Measurements from ENCODE around the gene PCBP2. TPM values are rescaled to one million over a fixed set of nuclear protein-coding genes. Genes with fewer than 3 reads are reported as not detected.

Gene PCBP2
- total and polyA plus RNA-seq, 10 donors = 449 to 779 (median 631) TPM

DNA sequence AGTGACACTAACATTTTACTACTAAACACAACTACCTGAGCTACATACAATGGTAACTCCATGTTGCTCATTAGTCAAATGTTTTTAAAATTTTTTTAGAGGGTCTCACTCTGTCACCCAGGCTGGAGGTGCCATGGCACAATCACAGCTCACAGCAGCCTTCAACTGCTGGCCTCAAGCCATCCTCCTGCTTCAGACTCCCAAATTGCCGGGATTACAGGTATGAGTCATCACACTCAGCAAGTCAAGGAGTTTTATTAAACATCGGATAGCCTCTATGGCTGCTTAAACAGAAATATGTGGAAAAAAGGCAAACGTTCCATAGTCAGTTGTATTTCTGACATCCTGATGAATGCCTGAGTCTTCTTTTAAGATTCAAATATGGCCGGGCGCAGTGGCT lies 66.5 kb downstream of the PCBP2 start:
- Histone ChIP-seq H3K9me3 (no peaks in the 10 kb centered on the region), H3K4me1 (no peaks in the 10 kb centered on the region), H3K27ac (no peak overlapping the region), H3K4me3 (no peak overlapping the region), H3K27me3 (replicated peaks in 1 of 7) (no peaks in the 10 kb centered on the region), H3K36me3 (peaks cover 2 to 100% (median 92%) of the 10 kb centered on the region in 6 donors)
- DNase-seq = no peak
- intact Hi-C loops (cut with DNase I; ENCODE audit: low total_unique reads) = no loop called here
- no peak for TF ChIP-seq POLR2A (IDR thresholded peaks at IDR 0.05)
- WGBS, 5 donors = 90 to 95% (median 95%) methylated on average over 5 of the region's 5 CpGs

DNA sequence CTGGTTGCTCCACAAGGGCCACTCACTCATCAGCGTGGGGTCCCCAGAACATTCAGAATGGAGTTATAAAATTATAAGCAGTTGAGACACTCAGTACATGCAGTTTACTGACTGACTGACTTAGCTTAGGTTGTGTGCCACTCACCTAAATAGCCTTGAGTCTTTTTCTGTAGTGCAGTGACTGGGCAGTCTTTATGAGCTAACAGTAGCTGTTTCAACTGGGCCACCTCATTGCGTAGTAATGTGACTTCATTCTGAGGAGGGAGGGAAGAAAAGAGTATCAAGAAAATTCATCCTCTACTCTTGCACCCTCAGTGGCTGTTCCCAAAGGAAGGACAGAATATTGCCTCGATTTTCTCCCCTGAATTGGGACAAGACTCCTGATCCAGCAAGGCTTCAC lies 71.2 kb downstream of the PCBP2 start:
- intact Hi-C loops (cut with DNase I; ENCODE audit: low total_unique reads) = no loop called here
- TF ChIP-seq POLR2A (IDR thresholded peaks at IDR 0.05) (no peak), POLR2AphosphoS5 (IDR thresholded peaks at IDR 0.05) (no peak), CTCF (IDR thresholded peaks at IDR 0.05 in 8 of 11, conservative IDR thresholded peaks at IDR 0.05 in 3 of 11) (no peak)
- no peak overlapping the region for H3K4me3 ChIP-seq
- no peak overlapping the region for H3K27ac ChIP-seq
- no peak for DNase-seq
- H3K4me1 ChIP-seq = no peaks in the 10 kb centered on the region
- H3K36me3 ChIP-seq = peaks cover 2 to 100% (median 84%) of the 10 kb centered on the region in 6 donors
- WGBS, 5 donors = 94 to 100% (median 97%) methylated on average over 3 of the region's 3 CpGs
- H3K27me3 ChIP-seq (replicated peaks in 1 of 7) = no peaks in the 10 kb centered on the region
- H3K9me3 ChIP-seq = no peaks in the 10 kb centered on the region

DNA sequence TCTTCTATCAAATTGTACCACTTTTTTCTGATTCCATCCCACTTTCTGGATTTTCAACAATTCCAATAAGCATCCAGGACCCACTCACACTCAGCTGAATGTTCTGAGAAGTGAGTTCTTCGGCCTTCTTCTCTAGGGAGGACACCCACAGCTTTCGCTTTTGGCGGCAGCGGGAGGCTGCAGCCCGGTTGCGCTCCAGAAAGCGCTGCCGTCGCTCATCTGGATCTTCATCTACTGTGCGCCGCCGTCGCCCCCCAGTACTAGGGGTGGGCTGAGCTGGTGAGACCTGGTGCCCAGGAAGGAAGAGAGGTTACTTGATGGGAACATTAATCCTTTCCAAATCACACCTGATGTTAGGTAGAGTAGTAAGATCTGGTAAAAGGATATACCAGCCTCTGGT lies 72.6 kb downstream of the PCBP2 start:
- Histone ChIP-seq H3K36me3 (peaks cover 2 to 100% (median 86%) of the 10 kb centered on the region in 6 donors), H3K27me3 (replicated peaks in 1 of 7) (no peaks in the 10 kb centered on the region), H3K27ac (no peak overlapping the region), H3K4me3 (no peak overlapping the region), H3K9me3 (no peaks in the 10 kb centered on the region), H3K4me1 (no peaks in the 10 kb centered on the region)
- no peak for DNase-seq
- 97 to 99% (median 98%) methylated on average over 13 of the region's 13 CpGs for WGBS, 5 donors
- TF ChIP-seq POLR2AphosphoS5 (IDR thresholded peaks at IDR 0.05) (peak in 1 of 3 donors; percentile 24), POLR2A (IDR thresholded peaks at IDR 0.05) (no peak)
- intact Hi-C loops (cut with DNase I; ENCODE audit: low total_unique reads) = no loop called here

DNA sequence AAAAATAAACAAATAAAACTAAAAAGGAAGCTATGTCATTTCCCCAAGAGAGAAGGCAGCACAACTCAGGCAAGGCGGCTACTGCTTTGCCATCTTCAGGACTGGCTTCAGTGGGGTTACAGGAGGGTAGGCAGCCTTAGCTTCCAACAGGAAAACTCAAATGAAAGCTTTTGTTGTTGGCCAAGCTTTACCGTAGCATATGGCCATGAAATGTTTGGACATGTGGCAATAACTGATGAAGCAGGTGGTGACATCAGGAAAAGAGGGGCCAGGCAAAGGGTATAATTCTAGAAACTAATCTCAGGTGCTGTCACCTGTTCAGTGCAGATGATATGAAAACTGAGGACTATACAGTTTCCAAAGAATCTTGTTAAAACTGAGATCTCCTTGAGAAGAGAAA lies 78.2 kb downstream of the PCBP2 start:
- peaks cover 17 to 100% (median 87%) of the 10 kb centered on the region in 6 donors for H3K36me3 ChIP-seq
- intact Hi-C loops (cut with DNase I; ENCODE audit: low total_unique reads) = no loop called here
- 78 to 91% (median 83%) methylated on average over 2 of the region's 2 CpGs for WGBS, 5 donors

More for the DNA sequence above, 78.2 kb downstream of the PCBP2 start:
- no peaks in the 10 kb centered on the region for H3K27me3 ChIP-seq (replicated peaks in 1 of 7)
- no peak overlapping the region for H3K27ac ChIP-seq
- TF ChIP-seq POLR2A (IDR thresholded peaks at IDR 0.05) (no peak), CTCF (IDR thresholded peaks at IDR 0.05 in 8 of 11, conservative IDR thresholded peaks at IDR 0.05 in 3 of 11) (no peak), POLR2AphosphoS5 (IDR thresholded peaks at IDR 0.05) (no peak)
- no peaks in the 10 kb centered on the region for H3K4me1 ChIP-seq
- H3K4me3 ChIP-seq = no peak overlapping the region
- DNase-seq = no peak
- no peaks in the 10 kb centered on the region for H3K9me3 ChIP-seq

Small RNA genes lying within 50 kb of the gene (small RNA-seq; reads per million reads assigned to genes)
- gene AC023509.3 = 0 reads per million in 4 donors

Other genes with a start within 250 kb of the PCBP2 start
- gene ITGB7, start 244.9 kb upstream of the PCBP2 start, total RNA-seq = 10 to 100 TPM; 35.5 to 75.5 (median 62.2) TPM
- gene ITGB7, start 244.9 kb upstream of the PCBP2 start, polyA plus RNA-seq = 10 to 100 TPM; 23.9 to 62.5 (median 46.5) TPM
- 10 to 100 TPM in 5 of 7 donors, 1 to 10 TPM in 2; 9.4 to 20.8 (median 14.4) TPM for gene RARG, start 219.9 kb upstream of the PCBP2 start, total RNA-seq
- gene RARG, start 219.9 kb upstream of the PCBP2 start, polyA plus RNA-seq = 10 to 100 TPM in 1 of 3 donors, 1 to 10 TPM in 2; 4.6 to 10.1 (median 4.9) TPM
- gene ESPL1, start 183.8 kb upstream of the PCBP2 start, total RNA-seq = 1 to 10 TPM; 1.7 to 7.2 (median 4.7) TPM
- 1 to 10 TPM in 1 of 3 donors, under 1 TPM in 2; 0.85 to 1.9 (median 0.93) TPM for gene ESPL1, start 183.8 kb upstream of the PCBP2 start, polyA plus RNA-seq
- 100 to 1,000 TPM; 399 to 795 (median 497) TPM for gene PFDN5, start 156.6 kb upstream of the PCBP2 start, total RNA-seq
- gene PFDN5, start 156.6 kb upstream of the PCBP2 start, polyA plus RNA-seq = 1,000 to 10,000 TPM; 1,813 to 2,525 (median 1,837) TPM
- 10 to 100 TPM; 31.1 to 53.3 (median 34.9) TPM for gene MYG1, start 152.4 kb upstream of the PCBP2 start, total RNA-seq
- gene MYG1, start 152.4 kb upstream of the PCBP2 start, polyA plus RNA-seq = 10 to 100 TPM; 56.6 to 79.2 (median 76.0) TPM
- gene AAAS, start 130.5 kb upstream of the PCBP2 start, total RNA-seq = 10 to 100 TPM; 39.3 to 67.9 (median 49.7) TPM
- gene AAAS, start 130.5 kb upstream of the PCBP2 start, polyA plus RNA-seq = 10 to 100 TPM; 32.4 to 42.4 (median 33.5) TPM
- gene SP7, start 115.7 kb upstream of the PCBP2 start, total RNA-seq = not detected
- gene SP7, start 115.7 kb upstream of the PCBP2 start, polyA plus RNA-seq = not detected
- gene SP1, start 71.9 kb upstream of the PCBP2 start, total RNA-seq = 10 to 100 TPM; 75.6 to 92.8 (median 86.1) TPM
- 10 to 100 TPM in 1 of 3 donors, 1 to 10 TPM in 2; 9.1 to 13.6 (median 9.9) TPM for gene SP1, start 71.9 kb upstream of the PCBP2 start, polyA plus RNA-seq
- gene AMHR2, start 28.2 kb upstream of the PCBP2 start, total RNA-seq = 10 to 100 TPM in 3 of 7 donors, 1 to 10 TPM in 4; 3.7 to 20.6 (median 8.8) TPM
- gene AMHR2, start 28.2 kb upstream of the PCBP2 start, polyA plus RNA-seq = 1 to 10 TPM; 1.2 to 7.4 (median 1.7) TPM
- gene PRR13, start 10.4 kb upstream of the PCBP2 start, total RNA-seq = 100 to 1,000 TPM; 127 to 230 (median 197) TPM
- gene PRR13, start 10.4 kb upstream of the PCBP2 start, polyA plus RNA-seq = 100 to 1,000 TPM; 217 to 262 (median 223) TPM
- gene MAP3K12, start 47.4 kb downstream of the PCBP2 start, total RNA-seq = 10 to 100 TPM; 13.6 to 27.4 (median 20.8) TPM
- 10 to 100 TPM in 2 of 3 donors, 1 to 10 TPM in 1; 8.0 to 13.7 (median 10.9) TPM for gene MAP3K12, start 47.4 kb downstream of the PCBP2 start, polyA plus RNA-seq
- 10 to 100 TPM; 25.9 to 43.7 (median 31.8) TPM for gene TARBP2, start 49.2 kb downstream of the PCBP2 start, total RNA-seq
- 10 to 100 TPM; 29.0 to 57.1 (median 42.7) TPM for gene TARBP2, start 49.2 kb downstream of the PCBP2 start, polyA plus RNA-seq
- not detected for gene NPFF, start 55.4 kb downstream of the PCBP2 start, total RNA-seq
- gene NPFF, start 55.4 kb downstream of the PCBP2 start, polyA plus RNA-seq = 1 to 10 TPM in 2 of 3 donors, under 1 TPM in 1; 0.49 to 2.0 (median 1.3) TPM
- gene ATF7, start 174.3 kb downstream of the PCBP2 start, total RNA-seq = 10 to 100 TPM; 30.0 to 52.8 (median 47.6) TPM
- gene ATF7, start 174.3 kb downstream of the PCBP2 start, polyA plus RNA-seq = 10 to 100 TPM in 1 of 3 donors, 1 to 10 TPM in 2; 6.5 to 12.1 (median 8.5) TPM
- gene ATP5MC2, start 224.0 kb downstream of the PCBP2 start, total RNA-seq = 100 to 1,000 TPM; 231 to 323 (median 282) TPM
- gene ATP5MC2, start 224.0 kb downstream of the PCBP2 start, polyA plus RNA-seq = 100 to 1,000 TPM; 467 to 526 (median 515) TPM

All from spleen (tissue), 11 donors.